K562 (cell line): ENCODE data around the gene RBM19. TPM values are rescaled to one million over a fixed set of nuclear protein-coding genes. Genes with fewer than 3 reads are reported as not detected.

Source experiments
- ATAC-seq: fragments of 200-7000 bp; cut with Tn5 transposase; 3 replicates; pipeline ENCODE4 v1.9.1; 2020; ENCODE audit warnings: moderate library complexity
- BruUV-seq: library from RNA; stranded (reverse); fragments of 400-500 nt; replicated peaks from 2 replicates; lab custom pipeline; 2021; lab: Mats Ljungman, UMichigan
- CTCF ChIA-PET: fragments of 300-600 bp; formaldehyde crosslinking; extraction: SDS; loops from one replicate; lab custom pipeline; 2021; ENCODE audit warnings: low intra/inter-chr PET ratio; lab: Yijun Ruan, JAX
- POLR2A ChIA-PET: fragments of 300-600, 350-650 bp; sonication (Branson Sonifier 250); formaldehyde crosslinking; extraction: SDS; loops from one replicate; lab custom pipeline; 2021; ENCODE audit warnings: antibody characterized with exemption, inconsistent platforms; lab: Yijun Ruan, JAX
- DNase-seq, 4 experiments: peaks; one replicate each; pipeline versions ENCODE4 v3.0.0 to v3.0.0-alpha.2; 2011 to 2018; ENCODE audit warnings: low spot score in 3 of 4, mixed read lengths in 3 of 4; ENCODE audit errors: extremely low read depth in 1 of 4
- FAIRE-seq: peaks from 2 replicates; lab custom pipeline; 2011; peaks lifted over from hg19 to GRCh38; lab: Jason Lieb, UNC
- H2AFZ ChIP-seq: 2 replicates; pipeline ENCODE4 v1.6.0; 2011; ENCODE audit warnings: low read depth, low read length, control low read depth, inconsistent platforms
- H3K27ac ChIP-seq: fragments of 200-600 bp; 3 replicates; pipeline ENCODE4 v1.8.0; 2011; ENCODE audit warnings: low read depth, mild to moderate bottlenecking, control low read depth, inconsistent platforms, low read length, moderate library complexity, mixed read lengths; ENCODE audit errors: extremely low read depth
- H3K27me3 ChIP-seq, 2 experiments: fragments of 300-600 bp in 1 of 2; 2 replicates in 1 of 2; 3 replicates in 1 of 2; pipeline versions ENCODE4 v1.6.0 to v1.8.0; 2011; ENCODE audit warnings: inconsistent platforms in 2 of 2, low read length in 2 of 2, mild to moderate bottlenecking in 1 of 2, mixed read lengths in 1 of 2, moderate library complexity in 1 of 2; ENCODE audit not compliant: control insufficient read depth in 2 of 2, insufficient read depth in 2 of 2
- H3K36me3 ChIP-seq: fragments of 300-600 bp; 3 replicates; pipeline ENCODE4 v1.8.0; 2011; ENCODE audit warnings: mild to moderate bottlenecking, low read length, inconsistent platforms; ENCODE audit not compliant: control insufficient read depth, insufficient read depth
- H3K4me1 ChIP-seq, 2 experiments: fragments of 200-600 bp in 1 of 2; replicated peaks in 1 of 2; 2 replicates in 1 of 2; 3 replicates in 1 of 2; pipeline versions ENCODE4 v1.5.1 to v1.8.0; 2011; ENCODE audit warnings: inconsistent platforms in 2 of 2, low read length in 2 of 2, mild to moderate bottlenecking in 1 of 2, mixed read lengths in 1 of 2, moderate library complexity in 1 of 2; ENCODE audit not compliant: control insufficient read depth in 2 of 2, insufficient read depth in 2 of 2
- H3K4me2 ChIP-seq: 2 replicates; pipeline ENCODE4 v1.6.1; 2011; ENCODE audit warnings: low read length, control low read depth, inconsistent platforms, mixed read lengths; ENCODE audit not compliant: insufficient read depth
- H3K4me3 ChIP-seq: fragments of 200-600 bp; sonication (generic), shearing (Covaris generic); 2 replicates; pipeline ENCODE4 v1.5.1; 2016; ENCODE audit warnings: control low read depth, inconsistent platforms
- H3K79me2 ChIP-seq: fragments of 200-600 bp; 3 replicates; pipeline ENCODE4 v1.8.0; 2011; ENCODE audit warnings: low read length, inconsistent platforms; ENCODE audit not compliant: control insufficient read depth, insufficient read depth
- H3K9ac ChIP-seq, 2 experiments: 2 replicates each; pipeline versions ENCODE4 v1.6.0 to v1.6.1; 2011; ENCODE audit warnings: low read depth in 2 of 2, low read length in 2 of 2, control low read depth in 1 of 2, inconsistent platforms in 1 of 2, mild to moderate bottlenecking in 1 of 2, mixed read lengths in 1 of 2; ENCODE audit not compliant: insufficient read depth in 1 of 2
- H3K9me1 ChIP-seq: one replicate; pipeline ENCODE4 v1.6.0; 2011; ENCODE audit warnings: inconsistent platforms, mild to moderate bottlenecking, low read length, moderate library complexity; ENCODE audit not compliant: control insufficient read depth, insufficient read depth
- H3K9me3 ChIP-seq: replicated peaks from 2 replicates; pipeline ENCODE4 v1.5.1; 2011; ENCODE audit warnings: low read depth, low read length, inconsistent platforms; ENCODE audit not compliant: control insufficient read depth, insufficient read depth
- H4K20me1 ChIP-seq: replicated peaks from 2 replicates; pipeline ENCODE4 v1.6.1; 2011; ENCODE audit warnings: low read length, inconsistent platforms, mixed read lengths; ENCODE audit not compliant: control insufficient read depth, insufficient read depth
- BCOR ChIP-seq: fragments of 450-650 bp; IDR thresholded peaks from 2 replicates; pipeline ENCODE4 v1.6.1; 2016
- CBFB ChIP-seq: sonication (generic); formaldehyde crosslinking; IDR thresholded peaks from 2 replicates; pipeline ENCODE4 v1.4.0; 2020; ENCODE audit warnings: mild to moderate bottlenecking, missing genetic modification reagents
- KDM1A ChIP-seq, 2 experiments: fragments of 450-650 bp; IDR thresholded peaks; 2 replicates each; pipeline ENCODE4 v1.6.1; 2016; ENCODE audit warnings: mild to moderate bottlenecking in 2 of 2
- NEUROD1 ChIP-seq: fragments of 150-350 bp; IDR thresholded peaks from 2 replicates; pipeline ENCODE4 v1.6.1; 2014; ENCODE audit warnings: borderline replicate concordance, low read length, low read depth; ENCODE audit not compliant: partially characterized antibody
- PTBP1 ChIP-seq: fragments of 200-400 bp; formaldehyde crosslinking; IDR thresholded peaks from 2 replicates; pipeline ENCODE4 v1.6.1; 2017; ENCODE audit warnings: low read depth, low read length
- RBM25 ChIP-seq: fragments of 200-400 bp; formaldehyde crosslinking; IDR thresholded peaks from 2 replicates; pipeline ENCODE4 v1.6.1; 2018; ENCODE audit warnings: low read length, low read depth, moderate library complexity; ENCODE audit not compliant: severe bottlenecking
- TAF7 ChIP-seq: fragments of 450-650 bp; IDR thresholded peaks from 2 replicates; pipeline ENCODE4 v1.6.1; 2016; ENCODE audit warnings: missing genetic modification characterization, missing compliant biosample characterization
- XRCC4 ChIP-seq: IDR thresholded peaks from one replicate; pipeline ENCODE4 v1.6.1; 2011; ENCODE audit not compliant: insufficient read depth, insufficient read length; ENCODE audit errors: extremely low read depth
- ZBTB33 ChIP-seq: sonication (generic); formaldehyde crosslinking; IDR thresholded peaks from 2 replicates; pipeline ENCODE4 v1.8.1; 2023; ENCODE audit warnings: mild to moderate bottlenecking, missing genetic modification reagents
- ZFP36 ChIP-seq: fragments of 150-350 bp; IDR thresholded peaks from 2 replicates; pipeline ENCODE4 v1.6.1; 2018; ENCODE audit warnings: low read length, low read depth; ENCODE audit not compliant: partially characterized antibody
- WGBS: fragments of 100-300 bp; shearing (Covaris generic); methylation state at CpG from one replicate; pipeline ENCODE4 v1.1.6; 2016; ENCODE audit warnings: low coverage, mixed read lengths; ENCODE audit not compliant: insufficient coverage; ENCODE audit errors: missing lambda C conversion rate; 5-methylcytosine and 5-hydroxymethylcytosine counted together
- in situ Hi-C: fragments of 300-500 bp; cut with MboI; formaldehyde crosslinking; loops from 4 replicates; pipeline ENCODE4 v1.15.0; 2018; ENCODE audit warnings: inconsistent platforms, mixed read lengths
- intact Hi-C: fragments of 100-400 bp; cut with micrococcal nuclease; formaldehyde crosslinking; loops from 2 replicates; pipeline ENCODE4 v1.14.2; 2022
- polyA plus RNA-seq, 8 experiments: library from polyadenylated mRNA; depleted of rRNA in 4 of 8; stranded (reverse) in 5 of 8; unstranded in 3 of 8; fragments of >200 nt; fragmentation: Nextera tagmentation in 2 of 8; fragmentation: Illumina TruSeq in 1 of 8; extraction: Ambion mirVana in 2 of 8; extraction: Trizol in 1 of 8; gene quantifications; 2 replicates each; pipeline versions ENCODE4 v1.2.1 to v1.2.3, GENCODE V29; 2011 to 2014; ENCODE audit warnings: inconsistent platforms in 1 of 8, missing spikeins in 1 of 8
- total RNA-seq, 7 experiments: library from RNA; depleted of rRNA in 6 of 7; stranded (reverse); fragments of >200 nt in 6 of 7; fragmentation: Illumina TruSeq in 2 of 7; extraction: Trizol in 2 of 7; gene quantifications; 2 replicates each; pipeline versions ENCODE4 v1.2.1 to v1.2.3, GENCODE V29; 2011 to 2021; ENCODE audit warnings: low replicate concordance in 1 of 7

The RBM19 gene
- total and polyA plus RNA-seq, 9 of the 15 experiments (the other 6 are each of a cell fraction or from before 2014, with no cell fraction given): 16.0 to 58.4 (median 37.9) TPM

GRCh38 chr12:113987261-113988063, 21.3 kb upstream of the RBM19 start (continued):
- TF ChIP-seq ZBTB33 (no peak), PTBP1 (no peak), XRCC4 (no peak)

- no peak for ATAC-seq
- ChIA-PET POLR2A (no interaction called here), CTCF (no interaction called here)
- no peaks in the 10 kb centered on the region for H3K9me1 ChIP-seq
- H2AFZ ChIP-seq: no peak overlapping the region
- H3K9ac ChIP-seq: no peak overlapping the region
- no peak for DNase-seq
- H4K20me1 ChIP-seq: 0 out of 2 replicates have a peak, but pooled peaks cover 5% of the 10 kb centered on the region
- H3K27me3 ChIP-seq: no peaks in the 10 kb centered on the region; a peak in 1 of 5 replicates
- H3K9me3 ChIP-seq: no peaks in the 10 kb centered on the region
- no peak for FAIRE-seq
- H3K79me2 ChIP-seq: no peaks in the 10 kb centered on the region
- peak; percentile 65 for TF ChIP-seq ZFP36
- no peak for TF ChIP-seq NEUROD1
- peak; percentile 73 for TF ChIP-seq BCOR
- TF ChIP-seq TAF7 (tag): no peak
- TF ChIP-seq KDM1A (IDR thresholded peaks at IDR 0.05): 0 out of 4 replicates have a peak, but pooled peaks of 1 of the 2 experiments have one; percentile 24
- TF ChIP-seq CBFB: no peak
- peak; percentile 82 for TF ChIP-seq RBM25
- H3K4me2 ChIP-seq: no peak overlapping the region
- in situ Hi-C loops (loop anchor here (10.0 to 25.0 kb wide), 3 partner anchors 520 to 1953 kb away; no protein-coding TSS in a partner anchor), intact Hi-C loops (loop anchor here (10.0 kb wide), 1 partner anchor 1770 kb away; no protein-coding TSS in a partner anchor)
- no peak overlapping the region for H3K27ac ChIP-seq
- H3K4me3 ChIP-seq: no peak overlapping the region
- no peaks in the 10 kb centered on the region for H3K36me3 ChIP-seq
- 0% methylated on average over 4 of the region's 4 CpGs for WGBS
- no peaks in the 10 kb centered on the region for H3K4me1 ChIP-seq
- BruUV-seq: no TSS peak
Measured at GRCh38 chr12:113984464-113984863, 18.3 kb upstream of the RBM19 start.
